GM18520 (cell line): ENCODE results near the gene SLC6A11.

Experiments used
- ATAC-seq: cut with Tn5 transposase; IDR thresholded peaks from one replicate; pipeline ENCODE4 v1.9.1; 2021; ENCODE audit not compliant: unreplicated experiment

SLC6A11 gene

DNA sequence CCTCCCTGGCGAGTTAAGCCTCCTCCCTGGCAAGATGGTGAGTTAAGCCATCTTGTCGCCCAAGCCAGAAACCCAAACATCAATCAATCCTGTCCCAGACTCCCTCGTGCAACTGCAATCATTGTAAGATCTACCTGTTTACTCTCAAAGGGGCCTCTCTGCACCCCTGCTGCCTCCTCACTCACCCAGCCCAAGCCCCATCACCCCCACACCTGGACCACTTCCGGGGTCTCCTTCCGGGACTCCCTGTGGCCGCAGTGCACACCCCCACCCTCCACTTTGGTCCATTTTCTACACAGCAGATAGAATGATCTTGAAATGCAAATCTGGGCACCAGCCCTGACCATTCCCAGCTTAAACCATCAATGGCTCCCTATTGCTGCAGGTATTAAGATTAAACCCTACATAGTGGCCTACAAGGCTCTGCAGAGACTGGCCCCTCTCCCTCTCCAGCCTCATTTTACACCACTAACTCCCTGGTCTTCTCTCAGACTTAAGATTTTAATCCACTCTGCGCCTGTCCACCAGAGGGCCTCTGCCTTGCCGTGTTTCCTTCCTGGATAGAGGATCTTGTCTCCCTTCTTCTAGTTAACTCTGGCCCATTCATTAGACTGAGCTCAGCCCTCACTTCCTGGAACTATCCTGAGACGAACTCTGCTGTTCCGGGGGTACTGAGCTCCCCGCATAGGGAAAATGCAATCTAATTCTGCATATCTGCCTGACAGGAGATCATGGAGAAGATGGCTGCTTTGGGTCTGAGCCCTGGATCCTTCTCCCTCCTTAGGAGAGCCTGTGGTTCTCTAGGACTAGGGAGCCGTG, 134.7 kb downstream of the SLC6A11 start:
- ATAC-seq: no peak

DNA sequence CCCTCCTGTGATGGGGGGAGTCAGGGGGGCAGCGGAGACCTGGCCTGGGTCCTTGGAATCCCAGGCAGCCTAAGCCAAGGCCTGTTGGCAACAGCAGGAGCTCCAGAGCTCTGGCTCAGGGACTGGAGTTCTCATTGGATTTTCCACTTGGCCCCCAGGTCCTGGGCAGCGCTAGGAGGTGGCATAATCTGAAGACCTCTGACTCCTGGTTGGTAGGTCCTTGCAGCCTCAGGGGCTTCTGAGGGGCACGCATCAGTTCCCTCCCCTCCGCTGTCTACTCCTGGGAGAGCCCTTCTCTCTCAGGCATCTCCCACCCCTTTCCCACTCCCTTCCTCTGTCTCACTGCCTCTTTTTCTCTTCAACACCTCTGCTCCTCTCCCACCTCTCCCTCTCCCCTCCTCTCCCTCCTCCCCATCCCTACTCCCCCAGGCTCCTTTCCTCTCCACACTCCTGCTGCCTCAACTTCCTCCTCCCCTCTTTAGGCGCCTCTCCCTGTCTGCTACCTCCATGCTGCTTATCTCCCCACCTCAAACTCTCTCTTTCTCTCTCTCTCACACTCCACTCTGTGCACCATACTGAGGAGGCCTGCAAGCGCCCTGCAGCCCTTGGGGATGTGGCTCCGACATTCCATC, 135.4 kb downstream of the SLC6A11 start:
- ATAC-seq: no peak

DNA sequence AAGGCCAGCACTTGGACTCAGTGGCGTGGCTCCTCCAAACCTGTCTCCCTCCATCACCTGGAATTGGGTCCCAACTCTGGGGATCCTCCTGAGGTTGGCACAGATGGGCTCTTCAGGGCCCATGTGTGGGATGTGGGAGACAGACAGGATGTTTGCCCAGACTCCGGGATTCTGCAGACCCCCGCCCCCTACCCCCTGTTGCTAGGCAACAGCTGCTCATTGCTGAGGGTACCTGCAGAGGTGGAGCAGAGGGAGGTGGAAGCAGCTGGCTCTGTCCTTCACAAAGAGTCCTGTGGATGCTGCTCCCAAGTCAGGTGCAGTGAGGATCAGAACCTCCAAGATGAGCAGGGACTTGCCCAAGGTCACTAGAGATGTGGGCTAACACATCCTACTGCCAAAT, 136.5 kb downstream of the SLC6A11 start:
- no peak for ATAC-seq

- ATAC-seq: no peak
Measured at GRCh38 chr3:10954740-10955139, 138.7 kb downstream of the SLC6A11 start.

DNA sequence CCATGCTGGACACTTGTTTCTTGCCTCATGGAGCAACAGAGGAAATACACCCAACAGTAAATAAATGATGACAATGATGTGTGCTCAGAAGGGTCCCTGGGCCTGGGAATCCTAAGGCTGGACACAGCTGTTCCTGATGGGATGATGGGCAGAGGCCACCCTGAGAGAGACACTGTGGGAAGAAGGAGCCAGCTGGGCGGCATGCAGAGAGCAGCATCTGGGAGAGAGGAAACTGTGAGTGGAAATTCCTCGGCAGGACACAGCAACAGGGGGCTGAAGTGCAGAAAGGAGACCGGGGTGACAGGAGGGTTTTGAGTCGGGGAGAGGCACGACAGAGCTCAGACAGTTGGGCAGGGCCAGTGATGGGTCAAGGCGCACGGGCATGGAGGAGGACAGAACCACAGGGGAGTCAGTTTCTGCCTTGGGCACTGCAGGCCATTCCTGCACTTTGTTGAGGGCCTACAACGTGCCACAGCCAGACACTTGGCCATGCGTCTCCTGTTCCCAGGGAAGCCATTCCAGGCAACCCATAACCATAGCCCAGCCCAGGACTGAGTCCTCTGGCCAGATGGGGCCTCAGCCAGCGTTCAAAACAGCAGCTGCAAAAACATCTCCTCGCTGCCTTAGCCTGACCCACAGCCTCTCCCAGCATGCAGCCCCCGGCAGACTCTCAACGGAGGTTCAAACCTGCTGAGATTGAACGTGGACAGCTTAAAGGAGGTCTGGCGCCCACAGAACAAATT, 139.9 kb downstream of the SLC6A11 start:
- no peak for ATAC-seq

DNA sequence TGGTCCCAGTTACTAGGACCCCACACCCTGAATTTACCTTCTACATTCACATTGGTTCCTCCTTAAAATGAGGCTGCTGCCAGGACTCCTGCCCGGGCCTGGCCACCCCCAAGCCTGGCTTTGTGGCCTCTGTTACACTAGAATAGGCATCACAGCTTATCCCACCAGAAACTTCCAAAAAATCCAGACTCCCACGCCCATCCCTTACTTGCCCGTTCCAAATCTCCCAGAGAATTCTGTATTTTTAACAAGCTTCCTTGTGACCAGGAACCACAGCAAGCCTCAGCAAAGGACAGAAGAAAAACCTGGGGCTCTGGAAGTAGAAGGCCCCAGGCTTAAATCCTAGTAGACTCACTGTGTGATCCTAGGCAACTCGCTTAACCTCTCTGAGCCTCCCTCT, 140.5 kb downstream of the SLC6A11 start:
- ATAC-seq: no peak

DNA sequence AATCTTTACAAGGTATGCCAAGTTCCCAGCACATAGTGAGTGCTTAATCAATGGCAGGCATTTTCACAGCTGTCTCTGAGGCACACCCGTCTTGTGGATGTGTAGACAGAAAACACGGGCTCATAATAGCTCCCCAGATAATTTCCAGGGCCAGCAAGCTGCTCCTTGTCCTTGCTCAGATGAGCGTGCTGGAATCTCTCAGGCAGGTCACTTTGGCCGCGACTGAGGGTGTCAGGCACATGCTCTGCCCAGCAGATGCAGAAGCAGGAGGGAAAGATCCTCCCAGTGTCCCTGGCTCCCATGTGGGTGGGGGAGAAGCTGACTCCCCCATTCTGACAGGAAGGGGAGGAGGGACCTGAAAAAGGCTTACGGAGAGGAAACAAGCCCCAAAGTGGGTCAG, 141.0 kb downstream of the SLC6A11 start:
- no peak for ATAC-seq

DNA sequence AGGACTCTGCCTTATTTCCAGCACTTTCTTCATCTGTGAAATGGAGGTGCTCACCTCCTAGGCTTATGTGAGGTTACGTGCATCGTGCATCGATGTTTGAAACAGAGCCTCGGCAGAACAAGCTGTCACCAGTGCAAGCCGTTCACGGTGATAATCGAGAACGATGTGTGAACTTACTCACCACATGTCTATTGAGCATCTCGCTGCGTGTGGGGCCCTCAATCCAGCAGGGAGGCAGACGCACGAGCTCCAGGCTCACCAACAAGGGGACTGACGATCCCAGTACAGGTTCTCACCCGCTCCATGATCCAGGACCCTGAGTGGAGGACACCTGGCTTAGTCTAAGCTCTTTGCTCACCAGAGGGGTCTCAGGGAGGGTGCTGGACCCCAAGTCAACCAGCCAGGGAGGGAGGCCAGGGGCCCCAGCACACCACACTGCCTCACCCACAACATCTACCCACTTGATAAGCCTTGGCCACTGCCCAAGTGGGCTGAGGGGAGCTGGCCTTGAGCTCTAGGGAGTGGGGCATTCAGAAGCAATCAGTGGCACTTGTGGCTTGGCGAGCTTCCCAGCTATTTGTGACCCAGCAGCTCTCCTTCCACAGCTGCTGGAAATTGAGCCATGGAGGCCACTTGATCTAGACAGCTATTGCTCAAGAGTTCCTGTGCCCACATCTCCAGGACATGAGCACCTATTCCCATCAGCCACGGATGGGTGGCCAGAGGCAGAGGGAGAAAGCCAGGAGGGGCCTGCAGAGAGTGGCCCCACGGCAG, 142.1 kb downstream of the SLC6A11 start:
- ATAC-seq: no peak

DNA sequence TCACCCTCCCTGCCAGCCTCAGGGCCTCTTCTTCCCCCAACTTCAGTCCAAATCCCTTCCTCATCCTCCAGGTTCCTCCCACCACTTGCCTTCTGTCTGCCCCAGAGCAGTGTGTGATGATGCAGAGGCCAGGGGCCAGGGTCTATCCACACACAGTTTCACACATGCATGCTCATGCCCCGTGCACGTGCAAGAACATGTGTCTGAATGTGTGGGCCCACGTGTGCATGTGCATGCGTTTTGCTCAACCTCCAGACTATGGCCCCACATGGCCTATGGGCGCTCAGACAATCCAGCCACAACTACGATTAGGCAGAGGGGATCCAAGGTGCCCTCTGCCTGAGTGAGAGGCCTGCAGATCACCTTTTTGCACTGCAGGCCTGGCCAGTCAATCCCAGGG, 144.2 kb downstream of the SLC6A11 start:
- no peak for ATAC-seq

DNA sequence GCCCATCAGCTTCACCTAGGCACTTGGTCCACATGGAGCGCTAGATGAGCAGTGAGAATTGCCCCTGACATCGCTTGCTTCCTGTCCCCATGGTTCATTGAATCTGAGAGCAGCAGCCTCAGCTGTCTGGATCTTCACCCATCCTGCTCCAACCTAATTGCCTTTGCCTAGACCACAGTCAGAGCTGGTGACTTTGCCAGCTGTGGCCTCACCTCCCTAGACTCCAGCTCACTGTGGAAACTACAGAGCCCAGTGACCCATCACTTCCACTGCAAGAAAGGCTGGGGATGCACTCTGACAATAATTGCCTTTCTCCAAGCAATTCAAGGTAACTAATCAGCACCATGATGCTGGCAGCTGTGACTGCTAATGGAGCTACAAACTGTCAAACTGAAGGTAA, 145.9 kb downstream of the SLC6A11 start:
- no peak for ATAC-seq

DNA sequence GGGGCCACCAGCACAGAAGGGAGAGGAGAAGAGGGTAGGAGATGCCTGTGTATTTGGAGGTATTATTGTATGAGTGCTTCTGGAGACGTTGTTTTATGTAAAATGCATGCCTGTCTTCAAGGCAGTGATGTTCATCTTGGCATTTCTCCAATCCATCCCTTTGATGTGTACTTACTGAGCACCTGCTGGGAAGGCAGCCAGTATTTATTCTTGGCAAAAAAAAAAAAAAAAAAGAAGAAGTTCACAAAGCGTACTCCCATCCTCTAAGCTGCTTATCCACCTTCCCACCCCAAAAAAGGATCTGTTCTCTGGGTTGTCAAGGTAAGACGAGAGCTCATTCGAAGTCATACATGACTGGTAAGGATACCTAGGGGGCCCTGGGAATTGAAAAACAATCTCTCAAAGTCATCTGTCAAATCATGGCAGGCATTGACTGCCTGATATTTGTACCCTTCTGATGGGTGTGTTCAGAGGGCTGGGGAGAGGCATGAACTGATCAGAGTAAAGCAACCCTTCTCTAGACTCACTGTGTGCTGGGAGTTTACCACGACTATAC, 146.5 kb downstream of the SLC6A11 start:
- no peak for ATAC-seq

GRCh38 chr3:10964537-10965167, 148.6 kb downstream of the SLC6A11 start:
- no peak for ATAC-seq

DNA sequence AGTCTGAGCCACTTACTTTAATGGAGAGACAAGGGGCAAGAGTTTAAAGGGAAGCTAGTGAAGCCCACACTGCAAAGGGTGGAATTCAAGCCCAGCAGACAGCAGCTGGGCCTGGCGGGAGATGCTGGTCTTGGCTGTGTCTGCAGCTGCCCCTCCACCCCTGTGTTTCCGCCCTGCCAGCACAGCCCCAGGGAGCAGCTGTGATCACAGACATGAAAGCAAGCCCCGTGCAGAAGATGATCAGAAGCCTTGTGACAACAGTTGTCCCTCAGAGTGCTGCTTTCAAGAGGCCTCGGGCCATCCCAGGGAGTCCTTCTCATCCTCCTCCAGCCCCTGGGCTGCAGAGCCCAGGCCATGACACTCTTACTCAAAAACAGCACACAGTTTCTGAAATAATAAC, 152.4 kb downstream of the SLC6A11 start:
- no peak for ATAC-seq

DNA sequence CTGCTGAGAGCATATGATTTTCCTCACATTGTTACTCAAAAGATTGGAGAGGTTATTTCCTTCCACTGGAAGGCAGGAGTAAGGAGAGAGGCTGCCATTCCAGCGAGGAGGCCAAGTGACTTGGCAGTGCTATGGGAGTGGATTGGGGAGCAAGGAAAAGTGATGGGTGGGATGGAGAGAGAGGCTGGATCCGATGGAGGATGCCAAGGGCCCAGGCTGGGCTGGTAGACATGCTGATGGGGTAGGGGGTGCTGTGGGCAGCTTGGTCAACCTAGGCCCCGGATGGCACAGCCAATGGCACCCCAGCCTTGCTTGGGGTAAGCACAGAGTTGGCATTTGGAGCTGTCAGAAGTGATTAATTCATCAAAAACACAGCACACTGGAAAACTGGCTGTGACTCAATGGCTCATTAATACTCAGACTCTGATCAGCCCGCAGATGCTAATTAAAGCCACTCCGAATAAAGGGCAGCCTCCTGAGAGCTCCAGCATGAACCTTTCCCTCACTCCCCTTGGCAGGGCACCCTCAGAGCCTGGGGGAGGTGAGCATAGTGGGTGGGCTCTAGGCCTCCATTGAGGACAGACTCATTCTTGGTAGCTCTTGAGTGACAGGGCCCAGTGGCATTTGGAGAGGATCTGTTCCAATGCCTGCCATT, 154.4 kb downstream of the SLC6A11 start:
- ATAC-seq: no peak

- no peak for ATAC-seq
Measured at GRCh38 chr3:10972072-10972782, 156.2 kb downstream of the SLC6A11 start.

GRCh38 chr3:10973046-10973595, 157.1 kb downstream of the SLC6A11 start:
- no peak for ATAC-seq

DNA sequence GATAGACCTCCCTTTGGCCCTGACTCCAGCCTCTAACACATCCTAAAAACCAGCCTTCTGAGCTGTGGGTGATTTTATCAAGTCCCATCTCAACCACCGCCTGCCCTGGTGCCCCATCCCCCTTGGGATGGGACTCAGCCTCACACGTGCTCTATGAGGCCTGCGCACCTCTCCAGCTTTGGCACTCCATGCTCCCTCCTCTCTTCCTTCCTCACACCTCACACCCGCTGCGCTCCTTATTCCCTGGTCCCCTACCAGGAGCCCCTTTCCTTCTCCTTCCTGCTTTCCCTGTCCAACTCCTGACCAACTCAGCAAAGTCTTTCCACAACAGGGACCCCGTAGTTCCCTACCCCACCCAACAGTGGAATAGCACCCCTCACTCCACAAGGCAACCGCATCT, 158.1 kb downstream of the SLC6A11 start:
- no peak for ATAC-seq

GRCh38 chr3:10974746-10975375, 158.8 kb downstream of the SLC6A11 start:
- no peak for ATAC-seq
